ENCODE data around the gene TNFRSF6B.

Gene TNFRSF6B

GRCh38 chr20:63746751-63747315, 50.4 kb downstream of the TNFRSF6B start:
- H3K4me1 ChIP-seq (ENCODE audit: insufficient read depth, poor library complexity, severe bottlenecking): no peaks in the 10 kb centered on the region
- no peaks in the 10 kb centered on the region for H3K27me3 ChIP-seq (ENCODE audit: insufficient read depth, poor library complexity, severe bottlenecking)
- H3K9me3 ChIP-seq (ENCODE audit: severe bottlenecking): no peaks in the 10 kb centered on the region
- no peak; the same call in 2 of the 3 replicates for ATAC-seq (ENCODE audit: low read depth)
- H3K27ac ChIP-seq (ENCODE audit: poor library complexity, severe bottlenecking): no peak overlapping the region
- DNase-seq (ENCODE audit: low spot score): peak; percentile 89
- no peak for TF ChIP-seq CTCF (IDR thresholded peaks at IDR 0.05; ENCODE audit: poor library complexity, severe bottlenecking)
- no peak overlapping the region for H3K4me3 ChIP-seq (ENCODE audit: severe bottlenecking)
- H3K36me3 ChIP-seq (ENCODE audit: low read depth): peaks cover 23% of the 10 kb centered on the region

GRCh38 chr20:63747622-63748069, 51.2 kb downstream of the TNFRSF6B start:
- H3K27me3 ChIP-seq (ENCODE audit: insufficient read depth, poor library complexity, severe bottlenecking): no peaks in the 10 kb centered on the region
- TF ChIP-seq CTCF (IDR thresholded peaks at IDR 0.05; ENCODE audit: poor library complexity, severe bottlenecking): no peak
- ATAC-seq (ENCODE audit: low read depth): peak; percentile 22; the same call in 2 of the 3 replicates
- peaks cover 15% of the 10 kb centered on the region for H3K36me3 ChIP-seq (ENCODE audit: low read depth)
- no peak overlapping the region for H3K4me3 ChIP-seq (ENCODE audit: severe bottlenecking)
- DNase-seq (ENCODE audit: low spot score): no peak
- no peaks in the 10 kb centered on the region for H3K4me1 ChIP-seq (ENCODE audit: insufficient read depth, poor library complexity, severe bottlenecking)
- H3K27ac ChIP-seq (ENCODE audit: poor library complexity, severe bottlenecking): no peak overlapping the region
- no peaks in the 10 kb centered on the region for H3K9me3 ChIP-seq (ENCODE audit: severe bottlenecking)
